ENCODE data around the gene IMMP2L. TPM values are rescaled to one million over a fixed set of nuclear protein-coding genes. Genes with fewer than 3 reads are reported as not detected.

The IMMP2L gene
- total RNA-seq, 1 donor from 2014 or later = 31.9 TPM

DNA sequence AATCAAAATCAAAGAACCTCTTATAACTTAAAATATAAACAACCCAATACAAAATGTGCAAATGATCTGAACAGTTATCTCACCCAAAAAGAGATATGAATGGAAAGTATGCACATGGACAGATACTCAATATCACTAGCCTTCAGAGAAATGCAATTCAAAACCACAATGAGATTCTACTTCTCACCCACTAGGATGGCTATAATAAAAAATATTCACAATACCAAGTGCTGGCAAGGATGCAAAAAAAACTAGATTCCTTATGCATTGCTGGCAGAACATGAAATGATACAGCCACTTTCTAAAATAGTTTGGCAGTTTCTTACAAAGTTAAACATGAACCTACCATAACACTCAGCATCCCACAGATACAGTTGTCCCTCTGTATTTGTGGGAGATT is 601.5 kb downstream of the IMMP2L start:
- TF ChIP-seq CTCF (IDR thresholded peaks at IDR 0.05) = no peak
- CTCF ChIA-PET = no interaction called here
- no peak overlapping the region for H3K27ac Mint-ChIP-seq
- no peaks in the 10 kb centered on the region for H3K36me3 Mint-ChIP-seq (ENCODE audit: low read depth)
- intact Hi-C loops (cut with micrococcal nuclease) = no loop called here
- no peak overlapping the region for H3K4me3 Mint-ChIP-seq
- H3K4me1 Mint-ChIP-seq = no peaks in the 10 kb centered on the region
- POLR2A ChIA-PET = no interaction called here
- no peaks in the 10 kb centered on the region for H3K27me3 Mint-ChIP-seq
- ATAC-seq (ENCODE audit: low read depth) (no peak), DNase-seq (no peak)
- H3K9me3 Mint-ChIP-seq = no peaks in the 10 kb centered on the region

GRCh38 chr7:110948280-110948679 is 614.0 kb downstream of the IMMP2L start:
- Mint-ChIP-seq H3K9me3 (no peaks in the 10 kb centered on the region), H3K36me3 (ENCODE audit: low read depth) (no peaks in the 10 kb centered on the region), H3K27me3 (no peaks in the 10 kb centered on the region), H3K27ac (no peak overlapping the region), H3K4me3 (no peak overlapping the region), H3K4me1 (no peaks in the 10 kb centered on the region)
- no peak for TF ChIP-seq CTCF (IDR thresholded peaks at IDR 0.05)
- ChIA-PET POLR2A (no interaction called here), CTCF (no interaction called here)
- ATAC-seq (ENCODE audit: low read depth) (no peak), DNase-seq (no peak)
- intact Hi-C loops (cut with micrococcal nuclease) = no loop called here

GRCh38 chr7:110947408-110947807 is 614.9 kb downstream of the IMMP2L start:
- H3K4me3 Mint-ChIP-seq = no peak overlapping the region
- intact Hi-C loops (cut with micrococcal nuclease) = no loop called here
- no peaks in the 10 kb centered on the region for H3K27me3 Mint-ChIP-seq
- H3K36me3 Mint-ChIP-seq (ENCODE audit: low read depth) = no peaks in the 10 kb centered on the region
- no peak for TF ChIP-seq CTCF (IDR thresholded peaks at IDR 0.05)
- H3K27ac Mint-ChIP-seq = no peak overlapping the region
- ATAC-seq (ENCODE audit: low read depth) (no peak), DNase-seq (no peak)
- ChIA-PET CTCF (no interaction called here), POLR2A (no interaction called here)
- H3K4me1 Mint-ChIP-seq = no peaks in the 10 kb centered on the region
- no peaks in the 10 kb centered on the region for H3K9me3 Mint-ChIP-seq

- Mint-ChIP-seq H3K9me3 (no peaks in the 10 kb centered on the region), H3K27me3 (no peaks in the 10 kb centered on the region), H3K4me1 (no peaks in the 10 kb centered on the region), H3K36me3 (ENCODE audit: low read depth) (no peaks in the 10 kb centered on the region), H3K4me3 (no peak overlapping the region), H3K27ac (no peak overlapping the region)
- ChIA-PET POLR2A (no interaction called here), CTCF (no interaction called here)
- intact Hi-C loops (cut with micrococcal nuclease) = no loop called here
- DNase-seq (no peak), ATAC-seq (ENCODE audit: low read depth) (no peak)
- no peak for TF ChIP-seq CTCF (IDR thresholded peaks at IDR 0.05)
Measured at GRCh38 chr7:110944966-110945644, 617.2 kb downstream of the IMMP2L start.

DNA sequence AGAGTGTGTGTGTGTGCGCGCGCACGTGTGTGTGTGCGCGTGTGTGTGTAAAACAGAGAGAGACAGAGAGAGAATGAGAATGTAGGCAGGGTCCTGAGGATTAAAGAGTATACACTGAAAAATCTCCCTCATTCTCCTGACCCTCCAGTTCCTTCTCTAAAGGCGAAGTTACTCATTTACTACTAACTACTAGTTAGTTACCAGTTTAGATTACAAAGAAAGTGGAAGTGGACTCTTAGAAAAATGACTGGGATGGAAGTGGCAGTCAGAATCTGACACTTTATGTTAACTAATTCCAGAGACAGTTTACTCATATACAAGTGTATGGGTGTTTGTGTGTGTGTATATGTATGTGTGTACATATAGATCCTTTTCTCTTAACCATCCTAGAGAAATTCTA is 617.8 kb downstream of the IMMP2L start:
- intact Hi-C loops (cut with micrococcal nuclease) = no loop called here
- no peaks in the 10 kb centered on the region for H3K9me3 Mint-ChIP-seq
- H3K4me3 Mint-ChIP-seq = no peak overlapping the region
- H3K4me1 Mint-ChIP-seq = no peaks in the 10 kb centered on the region
- ATAC-seq (ENCODE audit: low read depth) = no peak
- CTCF ChIA-PET = no interaction called here
- no peak overlapping the region for H3K27ac Mint-ChIP-seq
- DNase-seq = no peak
- TF ChIP-seq CTCF (IDR thresholded peaks at IDR 0.05) = no peak
- no peaks in the 10 kb centered on the region for H3K36me3 Mint-ChIP-seq (ENCODE audit: low read depth)
- no peaks in the 10 kb centered on the region for H3K27me3 Mint-ChIP-seq
- POLR2A ChIA-PET = no interaction called here
